Measurements from ENCODE around the gene POLDIP3. TPM values are rescaled to one million over a fixed set of nuclear protein-coding genes. Genes with fewer than 3 reads are reported as not detected.

Gene POLDIP3
- total and polyA plus RNA-seq, 2 donors (not counting 1 experiment from before 2014, with no cell fraction given) = 28.2 to 31.0 TPM

DNA sequence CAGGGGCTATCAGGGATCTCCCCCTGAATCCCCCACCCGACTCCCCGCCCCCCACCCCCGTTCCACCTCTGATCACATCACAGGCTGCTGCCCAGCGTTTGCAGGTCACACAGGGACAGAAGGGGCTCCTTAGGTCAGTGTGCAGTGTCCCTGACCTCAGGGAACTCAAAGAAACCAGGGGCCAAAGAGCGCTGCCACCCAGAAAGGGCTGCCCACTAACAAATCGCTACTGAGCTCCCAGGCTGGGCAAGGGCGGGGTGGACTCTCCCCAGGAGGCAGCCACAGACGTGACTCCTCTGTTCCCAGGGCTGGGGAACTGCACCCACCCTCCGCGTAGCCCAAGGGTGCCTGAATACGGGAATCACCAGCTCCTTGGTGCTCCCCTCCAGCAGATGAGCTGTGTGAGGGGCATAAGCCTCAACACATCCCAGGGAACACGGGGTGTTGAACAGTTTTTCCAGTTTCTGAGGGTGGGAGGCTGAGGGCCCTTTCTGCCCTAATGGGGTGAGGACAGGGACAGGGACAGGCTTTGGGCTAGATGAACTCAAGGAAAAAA is 9.9 kb upstream of the POLDIP3 start:
- Histone ChIP-seq H3K4me2 (ENCODE audit: extremely low read depth, insufficient read depth, low read length) (no peak overlapping the region), H2AFZ (ENCODE audit: low read length) (no peak overlapping the region), H3K9me3 (ENCODE audit: control insufficient read depth, insufficient read depth, low read depth, low read length) (no peaks in the 10 kb centered on the region), H3K9ac (ENCODE audit: insufficient read depth, low read length) (no peak overlapping the region), H3K4me1 (ENCODE audit: control insufficient read depth, extremely low read depth, insufficient read depth, low read length) (peaks cover 8% of the 10 kb centered on the region), H3K4me3 (replicated peaks in 1 of 4; ENCODE audit: control extremely low read depth in 1 of 4, insufficient read depth in 1 of 4, low read depth in 3 of 4, low read length in 4 of 4) (no peak overlapping the region), H3K27ac (ENCODE audit: insufficient read depth, low read length) (no peak overlapping the region), H3K27me3 (ENCODE audit: control insufficient read depth, insufficient read depth, low read length) (no peaks in the 10 kb centered on the region), H3K79me2 (ENCODE audit: control insufficient read depth, insufficient read depth, low read length) (no peaks in the 10 kb centered on the region), H3K36me3 (ENCODE audit: control insufficient read depth, insufficient read depth, low read length) (peaks cover 43% of the 10 kb centered on the region), H4K20me1 (ENCODE audit: control insufficient read depth, extremely low read depth, insufficient read depth, low read length) (no peaks in the 10 kb centered on the region)
- TF ChIP-seq, protein P1, sequence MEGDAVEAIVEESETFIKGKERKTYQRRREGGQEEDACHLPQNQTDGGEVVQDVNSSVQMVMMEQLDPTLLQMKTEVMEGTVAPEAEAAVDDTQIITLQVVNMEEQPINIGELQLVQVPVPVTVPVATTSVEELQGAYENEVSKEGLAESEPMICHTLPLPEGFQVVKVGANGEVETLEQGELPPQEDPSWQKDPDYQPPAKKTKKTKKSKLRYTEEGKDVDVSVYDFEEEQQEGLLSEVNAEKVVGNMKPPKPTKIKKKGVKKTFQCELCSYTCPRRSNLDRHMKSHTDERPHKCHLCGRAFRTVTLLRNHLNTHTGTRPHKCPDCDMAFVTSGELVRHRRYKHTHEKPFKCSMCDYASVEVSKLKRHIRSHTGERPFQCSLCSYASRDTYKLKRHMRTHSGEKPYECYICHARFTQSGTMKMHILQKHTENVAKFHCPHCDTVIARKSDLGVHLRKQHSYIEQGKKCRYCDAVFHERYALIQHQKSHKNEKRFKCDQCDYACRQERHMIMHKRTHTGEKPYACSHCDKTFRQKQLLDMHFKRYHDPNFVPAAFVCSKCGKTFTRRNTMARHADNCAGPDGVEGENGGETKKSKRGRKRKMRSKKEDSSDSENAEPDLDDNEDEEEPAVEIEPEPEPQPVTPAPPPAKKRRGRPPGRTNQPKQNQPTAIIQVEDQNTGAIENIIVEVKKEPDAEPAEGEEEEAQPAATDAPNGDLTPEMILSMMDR (conservative IDR thresholded peaks at IDR 0.05 in 1 of 2, IDR thresholded peaks at IDR 0.05 in 1 of 2; ENCODE audit: low read depth in 1 of 2, low read length in 2 of 2) = no peak
- no peak for TF ChIP-seq EZH2 (IDR thresholded peaks at IDR 0.05; ENCODE audit: low read length, missing control alignments)
- DNase-seq (ENCODE audit: low read depth in 2 of 2) = no peak

DNA sequence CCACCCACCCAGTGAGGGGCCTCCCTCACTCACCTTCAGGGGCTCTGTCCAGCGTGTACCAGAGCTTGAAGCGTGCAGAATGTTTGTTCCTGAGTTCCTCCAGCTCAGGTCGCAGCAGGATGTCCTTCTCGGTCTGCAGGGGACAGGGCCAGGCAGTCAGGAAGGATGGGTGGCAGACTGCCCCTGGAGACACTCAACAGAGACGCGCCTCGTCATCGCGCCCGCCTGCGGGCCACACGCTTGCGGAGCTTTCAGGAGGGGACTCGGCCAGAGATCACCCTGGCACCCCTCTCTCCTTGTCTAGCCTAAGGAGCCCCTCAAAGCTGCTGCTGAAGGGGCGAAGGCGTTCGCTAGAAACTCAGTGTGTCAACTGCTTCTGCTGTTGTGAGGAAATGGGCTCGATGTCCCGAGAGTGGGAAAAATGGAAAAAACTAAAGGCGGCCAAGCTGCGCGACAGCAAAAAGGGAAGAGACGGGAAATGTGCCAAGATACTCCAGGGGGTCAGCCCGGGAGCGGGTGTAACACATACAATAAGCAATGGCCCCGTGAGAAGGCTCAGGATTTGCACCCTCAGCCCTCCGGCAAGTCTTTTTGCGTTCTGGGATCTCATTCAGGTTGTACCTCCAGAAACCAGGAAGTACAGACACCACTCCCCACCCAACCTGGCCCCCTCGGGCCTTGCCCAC is 9.2 kb upstream of the POLDIP3 start:
- no peak overlapping the region for H3K4me2 ChIP-seq (ENCODE audit: extremely low read depth, insufficient read depth, low read length)
- no peaks in the 10 kb centered on the region for H4K20me1 ChIP-seq (ENCODE audit: control insufficient read depth, extremely low read depth, insufficient read depth, low read length)
- H3K9me3 ChIP-seq (ENCODE audit: control insufficient read depth, insufficient read depth, low read depth, low read length) = no peaks in the 10 kb centered on the region
- no peak overlapping the region for H3K9ac ChIP-seq (ENCODE audit: insufficient read depth, low read length)
- H3K4me1 ChIP-seq (ENCODE audit: control insufficient read depth, extremely low read depth, insufficient read depth, low read length) = peaks cover 8% of the 10 kb centered on the region
- peaks cover 43% of the 10 kb centered on the region for H3K36me3 ChIP-seq (ENCODE audit: control insufficient read depth, insufficient read depth, low read length)
- no peak overlapping the region for H3K27ac ChIP-seq (ENCODE audit: insufficient read depth, low read length)
- H3K27me3 ChIP-seq (ENCODE audit: control insufficient read depth, insufficient read depth, low read length) = no peaks in the 10 kb centered on the region
- H3K79me2 ChIP-seq (ENCODE audit: control insufficient read depth, insufficient read depth, low read length) = no peaks in the 10 kb centered on the region
- H2AFZ ChIP-seq (ENCODE audit: low read length) = no peak overlapping the region
- TF ChIP-seq EZH2 (IDR thresholded peaks at IDR 0.05; ENCODE audit: low read length, missing control alignments) = no peak
- TF ChIP-seq, protein P1 (conservative IDR thresholded peaks at IDR 0.05 in 1 of 2, IDR thresholded peaks at IDR 0.05 in 1 of 2; ENCODE audit: low read depth in 1 of 2, low read length in 2 of 2) = no peak
- no peak overlapping the region for H3K4me3 ChIP-seq (replicated peaks in 1 of 4; ENCODE audit: control extremely low read depth in 1 of 4, insufficient read depth in 1 of 4, low read depth in 3 of 4, low read length in 4 of 4)
- no peak for DNase-seq (ENCODE audit: low read depth in 2 of 2)

DNA sequence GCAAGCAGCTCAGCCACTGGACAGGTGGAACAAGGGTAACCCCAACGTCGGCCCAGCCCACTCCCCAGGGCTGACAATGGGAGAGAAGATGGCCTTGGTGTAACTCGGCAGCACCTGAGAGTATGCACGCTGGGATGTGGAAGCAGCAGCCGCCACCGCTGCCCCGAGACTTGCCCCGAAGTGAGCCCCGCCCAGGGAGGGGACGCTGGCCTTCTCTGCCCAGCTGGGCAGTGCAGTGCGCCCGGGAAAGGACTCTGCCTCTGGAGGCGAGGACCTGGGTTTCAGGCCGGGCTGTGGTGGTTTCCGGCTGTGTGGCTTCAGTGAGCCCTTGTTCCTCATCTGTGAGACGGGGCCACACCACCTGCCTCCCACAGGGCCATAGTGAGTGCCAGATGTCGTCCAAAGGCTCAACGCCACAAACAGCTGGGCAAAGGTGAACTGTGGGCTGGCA is 8.6 kb upstream of the POLDIP3 start:
- TF ChIP-seq EZH2 (IDR thresholded peaks at IDR 0.05; ENCODE audit: low read length, missing control alignments) = no peak
- TF ChIP-seq, protein P1 (conservative IDR thresholded peaks at IDR 0.05 in 1 of 2, IDR thresholded peaks at IDR 0.05 in 1 of 2; ENCODE audit: low read depth in 1 of 2, low read length in 2 of 2) = no peak
- Histone ChIP-seq H3K79me2 (ENCODE audit: control insufficient read depth, insufficient read depth, low read length) (no peaks in the 10 kb centered on the region), H3K36me3 (ENCODE audit: control insufficient read depth, insufficient read depth, low read length) (peaks cover 41% of the 10 kb centered on the region), H3K27ac (ENCODE audit: insufficient read depth, low read length) (no peak overlapping the region), H3K4me3 (replicated peaks in 1 of 4; ENCODE audit: control extremely low read depth in 1 of 4, insufficient read depth in 1 of 4, low read depth in 3 of 4, low read length in 4 of 4) (no peak overlapping the region), H3K4me2 (ENCODE audit: extremely low read depth, insufficient read depth, low read length) (no peak overlapping the region), H3K9me3 (ENCODE audit: control insufficient read depth, insufficient read depth, low read depth, low read length) (no peaks in the 10 kb centered on the region), H4K20me1 (ENCODE audit: control insufficient read depth, extremely low read depth, insufficient read depth, low read length) (no peaks in the 10 kb centered on the region), H3K9ac (ENCODE audit: insufficient read depth, low read length) (no peak overlapping the region), H3K4me1 (ENCODE audit: control insufficient read depth, extremely low read depth, insufficient read depth, low read length) (peaks cover 8% of the 10 kb centered on the region), H3K27me3 (ENCODE audit: control insufficient read depth, insufficient read depth, low read length) (no peaks in the 10 kb centered on the region), H2AFZ (ENCODE audit: low read length) (no peak overlapping the region)
- DNase-seq (ENCODE audit: low read depth in 2 of 2) = no peak
